ENCODE measurements around the gene DNAH10.

The DNAH10 gene

DNA sequence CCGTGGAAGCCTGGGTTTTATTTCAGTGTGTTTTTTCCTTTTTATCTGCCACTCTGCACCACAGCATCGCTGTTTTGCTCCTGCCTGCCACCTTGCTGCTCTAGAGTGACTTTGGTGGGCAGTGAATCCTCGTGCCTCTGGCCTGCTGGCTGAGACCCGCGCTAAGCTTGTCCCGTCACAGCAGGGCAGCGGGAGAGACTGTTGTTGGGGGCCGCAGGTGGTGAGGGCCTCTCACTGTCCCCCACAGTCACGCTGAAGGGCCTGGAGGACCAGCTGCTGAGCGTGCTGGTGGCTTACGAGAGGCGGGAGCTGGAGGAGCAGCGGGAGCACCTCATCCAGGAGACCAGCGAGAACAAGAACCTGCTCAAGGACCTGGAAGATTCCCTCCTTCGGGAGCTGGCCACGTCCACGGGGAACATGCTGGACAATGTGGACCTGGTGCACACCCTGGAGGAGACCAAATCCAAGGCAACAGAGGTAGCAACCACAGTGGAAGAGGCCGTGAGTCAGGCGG, 155.3 kb downstream of the DNAH10 start:
- H3K36me3 Mint-ChIP-seq (ENCODE audit: insufficient read depth): peaks cover 2% of the 10 kb centered on the region
- H3K4me1 Mint-ChIP-seq (ENCODE audit: low read depth in 2 of 2): peaks cover 10% of the 10 kb centered on the region in 2 donors
- H3K27me3 Mint-ChIP-seq: peaks cover 0 to 42% of the 10 kb centered on the region in 2 donors
- peak overlapping the region in 1 of 2 donors; percentile 79 for H3K27ac Mint-ChIP-seq
- no peak overlapping the region for H3K4me3 Mint-ChIP-seq
- H3K9me3 Mint-ChIP-seq: no peaks in the 10 kb centered on the region
- DNase-seq (no peak), ATAC-seq (replicated peaks) (no peak)

DNA sequence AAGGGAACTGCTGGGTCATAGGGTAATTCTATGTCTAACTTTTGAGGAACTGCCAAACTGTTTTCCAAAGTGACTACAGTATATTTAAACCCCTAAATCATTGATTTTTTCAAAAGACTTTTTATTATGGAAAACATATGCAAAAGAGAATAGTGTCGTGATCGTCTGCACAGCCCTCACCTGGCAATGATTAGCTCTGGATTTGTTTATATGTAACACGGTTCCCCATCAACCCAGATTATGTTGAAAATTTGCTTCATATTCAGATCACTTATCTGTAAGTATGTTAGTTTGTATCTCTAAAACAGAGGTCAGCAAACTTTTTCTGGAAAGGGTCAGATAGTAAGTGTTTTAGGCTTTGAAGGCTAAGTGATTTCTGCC, 157.9 kb downstream of the DNAH10 start:
- no peak for ATAC-seq (replicated peaks)
- Mint-ChIP-seq H3K9me3 (no peaks in the 10 kb centered on the region), H3K4me3 (no peak overlapping the region), H3K27ac (no peak overlapping the region), H3K27me3 (peaks cover 18 to 60% of the 10 kb centered on the region in 2 donors), H3K4me1 (ENCODE audit: low read depth in 2 of 2) (peaks cover 10% of the 10 kb centered on the region in 2 donors), H3K36me3 (ENCODE audit: insufficient read depth) (no peaks in the 10 kb centered on the region)
- DNase-seq: no peak

DNA sequence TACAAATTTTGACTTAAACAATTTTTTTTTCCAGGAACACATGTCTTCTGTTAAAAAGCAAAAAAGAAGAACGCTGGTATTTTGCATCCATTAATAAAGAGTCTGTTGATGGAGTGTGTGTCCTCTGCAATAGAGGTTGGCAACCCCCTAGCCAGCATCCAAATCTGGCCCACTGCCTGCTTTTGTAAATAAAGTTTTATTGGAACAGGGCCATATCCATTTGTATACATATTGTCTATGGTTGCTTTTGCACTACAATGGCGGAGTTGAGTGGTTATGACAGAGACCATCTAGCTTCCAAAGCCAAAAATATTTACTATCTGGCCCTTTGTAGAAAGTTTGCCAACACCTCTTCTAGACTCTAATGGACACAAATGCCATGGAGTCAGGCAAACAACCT, 160.9 kb downstream of the DNAH10 start:
- Mint-ChIP-seq H3K36me3 (ENCODE audit: insufficient read depth) (no peaks in the 10 kb centered on the region), H3K9me3 (no peaks in the 10 kb centered on the region), H3K27ac (no peak overlapping the region), H3K27me3 (peaks cover 21 to 57% of the 10 kb centered on the region in 2 donors), H3K4me3 (no peak overlapping the region), H3K4me1 (ENCODE audit: low read depth in 2 of 2) (no peaks in the 10 kb centered on the region)
- no peak for ATAC-seq (replicated peaks)
- DNase-seq: no peak

DNA sequence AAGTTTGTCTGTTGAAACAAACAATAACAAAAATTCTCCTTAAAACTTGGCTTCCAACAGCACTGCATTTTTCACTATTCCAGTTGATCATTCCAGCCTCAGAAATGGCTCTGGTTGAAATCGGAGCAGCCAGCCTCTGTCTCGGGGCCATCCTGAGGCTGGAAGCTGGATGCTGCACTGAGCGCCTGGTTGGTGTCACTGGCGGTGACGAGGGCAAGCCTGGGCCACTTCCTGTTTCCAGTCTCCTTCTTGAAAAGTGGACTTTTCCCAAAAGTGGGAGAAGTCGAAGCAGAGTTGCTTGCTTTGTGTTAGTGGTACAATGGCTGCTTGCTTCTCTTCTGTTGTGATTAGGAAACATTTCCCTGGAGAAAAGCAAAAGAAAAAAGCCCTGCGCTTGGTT, 161.8 kb downstream of the DNAH10 start:
- no peak overlapping the region for H3K4me3 Mint-ChIP-seq
- DNase-seq: no peak
- ATAC-seq (replicated peaks): no peak
- peaks cover 24 to 57% of the 10 kb centered on the region in 2 donors for H3K27me3 Mint-ChIP-seq
- H3K36me3 Mint-ChIP-seq (ENCODE audit: insufficient read depth): no peaks in the 10 kb centered on the region
- peaks cover 0 to 3% of the 10 kb centered on the region in 2 donors for H3K4me1 Mint-ChIP-seq (ENCODE audit: low read depth in 2 of 2)
- H3K27ac Mint-ChIP-seq: no peak overlapping the region
- no peaks in the 10 kb centered on the region for H3K9me3 Mint-ChIP-seq

- Mint-ChIP-seq H3K36me3 (ENCODE audit: insufficient read depth) (no peaks in the 10 kb centered on the region), H3K4me3 (no peak overlapping the region), H3K9me3 (no peaks in the 10 kb centered on the region), H3K4me1 (ENCODE audit: low read depth in 2 of 2) (peaks cover 0 to 3% of the 10 kb centered on the region in 2 donors), H3K27me3 (peaks cover 27 to 57% of the 10 kb centered on the region in 2 donors), H3K27ac (no peak overlapping the region)
- no peak for ATAC-seq (replicated peaks)
- DNase-seq: no peak
These were observed 162.4 kb downstream of the DNAH10 start for GRCh38 chr12:123924539-123924938.

DNA sequence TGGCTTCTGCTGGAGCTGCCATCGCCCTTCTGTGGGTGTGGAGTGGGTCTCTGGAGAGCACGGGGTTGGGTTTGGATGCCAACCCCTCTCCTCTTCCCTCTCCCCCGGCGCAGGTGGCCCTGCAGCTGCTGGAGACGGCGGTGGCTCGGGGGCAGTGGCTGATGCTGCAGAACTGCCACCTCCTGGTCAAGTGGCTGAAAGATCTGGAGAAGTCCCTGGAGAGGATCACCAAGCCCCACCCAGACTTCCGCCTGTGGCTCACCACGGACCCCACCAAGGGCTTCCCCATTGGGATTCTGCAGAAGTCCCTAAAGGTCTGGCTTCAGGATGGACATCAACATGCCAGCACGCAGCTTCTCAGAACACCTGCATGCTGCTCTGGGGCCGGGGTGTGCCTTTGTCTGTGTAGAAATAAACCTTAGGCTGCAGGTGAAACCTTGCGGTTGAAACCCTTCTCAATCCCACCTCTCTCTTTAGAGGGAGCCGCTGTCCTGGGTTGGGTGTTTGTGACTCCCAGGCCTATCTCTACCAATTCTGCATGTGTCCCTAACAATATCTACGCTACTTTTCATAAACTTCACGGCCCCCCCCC, 166.3 kb downstream of the DNAH10 start:
- no peaks in the 10 kb centered on the region for H3K9me3 Mint-ChIP-seq
- H3K27ac Mint-ChIP-seq: peak overlapping the region in 1 of 2 donors; percentile 26
- no peak overlapping the region for H3K4me3 Mint-ChIP-seq
- no peak for DNase-seq
- ATAC-seq (replicated peaks): no peak
- no peaks in the 10 kb centered on the region for H3K36me3 Mint-ChIP-seq (ENCODE audit: insufficient read depth)
- peaks cover 11 to 13% of the 10 kb centered on the region in 2 donors for H3K4me1 Mint-ChIP-seq (ENCODE audit: low read depth in 2 of 2)
- H3K27me3 Mint-ChIP-seq: peaks cover 25 to 63% of the 10 kb centered on the region in 2 donors

DNA sequence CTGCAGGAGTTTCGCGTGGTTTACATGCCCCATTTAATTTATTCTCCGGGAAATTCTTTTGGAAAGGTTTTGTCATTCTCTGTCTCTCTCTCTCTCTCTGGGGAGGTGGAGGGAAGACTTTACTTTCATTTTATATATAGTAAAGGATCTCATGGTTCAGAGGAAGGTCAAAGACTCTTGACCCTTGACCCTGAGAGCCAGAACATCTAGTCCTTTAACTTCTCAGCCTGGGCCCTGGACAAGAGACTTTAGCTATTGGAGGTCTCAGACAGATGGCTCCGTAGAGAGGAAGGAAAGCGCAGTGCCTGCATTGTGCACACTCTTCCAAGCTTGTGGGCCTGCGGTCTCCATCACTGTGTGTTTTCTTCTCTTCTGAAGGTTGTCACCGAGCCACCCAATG, 166.8 kb downstream of the DNAH10 start:
- Mint-ChIP-seq H3K4me1 (ENCODE audit: low read depth in 2 of 2) (peaks cover 15 to 18% of the 10 kb centered on the region in 2 donors), H3K4me3 (no peak overlapping the region), H3K27me3 (peaks cover 19 to 61% of the 10 kb centered on the region in 2 donors), H3K27ac (no peak overlapping the region), H3K36me3 (ENCODE audit: insufficient read depth) (no peaks in the 10 kb centered on the region), H3K9me3 (no peaks in the 10 kb centered on the region)
- DNase-seq (no peak), ATAC-seq (replicated peaks) (no peak)

DNA sequence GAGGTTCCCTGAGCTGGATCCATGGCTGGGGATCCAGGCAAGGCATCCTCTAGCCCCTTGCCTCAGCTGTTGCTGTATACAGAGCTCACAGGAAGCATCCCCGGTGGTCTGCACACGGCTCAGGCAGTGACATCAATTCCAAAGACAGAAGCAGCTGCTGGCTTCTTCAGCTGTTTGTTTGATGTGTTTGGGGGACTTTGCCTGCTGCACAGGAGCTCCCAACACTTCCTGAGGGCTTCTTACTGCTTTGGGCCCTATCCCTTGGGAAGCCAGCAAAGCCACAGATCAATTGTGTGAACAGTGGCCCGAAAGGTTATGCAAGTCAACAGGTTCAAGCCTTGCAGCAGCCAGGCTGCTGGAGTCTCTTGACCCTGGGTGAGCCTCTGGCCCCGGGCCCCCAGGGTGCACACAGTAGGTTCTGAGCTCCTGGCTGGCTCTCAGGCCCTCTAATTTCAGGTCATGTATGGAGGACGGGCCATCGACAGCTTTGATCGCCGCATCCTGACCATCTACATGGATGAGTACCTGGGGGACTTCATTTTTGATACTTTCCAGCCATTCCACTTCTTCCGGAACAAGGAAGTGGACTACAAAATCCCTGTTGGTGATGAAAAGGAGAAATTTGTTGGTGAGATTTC, 168.0 kb downstream of the DNAH10 start:
- Mint-ChIP-seq H3K27me3 (peaks cover 8 to 49% of the 10 kb centered on the region in 2 donors), H3K36me3 (ENCODE audit: insufficient read depth) (no peaks in the 10 kb centered on the region)

GRCh38 chr12:123931686-123932321, 169.7 kb downstream of the DNAH10 start:
- peaks cover 6 to 46% of the 10 kb centered on the region in 2 donors for H3K27me3 Mint-ChIP-seq
- peaks cover 24 to 29% of the 10 kb centered on the region in 2 donors for H3K4me1 Mint-ChIP-seq (ENCODE audit: low read depth in 2 of 2)
- no peaks in the 10 kb centered on the region for H3K9me3 Mint-ChIP-seq
- peak overlapping the region in 1 of 2 donors; percentile 14 for H3K4me3 Mint-ChIP-seq
- no peak overlapping the region for H3K27ac Mint-ChIP-seq
- DNase-seq (peak in 1 of 3 experiments; percentile 20), ATAC-seq (replicated peaks) (peak; percentile 71)
- H3K36me3 Mint-ChIP-seq (ENCODE audit: insufficient read depth): peaks cover 5% of the 10 kb centered on the region

More for the DNA sequence above, 168.0 kb downstream of the DNAH10 start:
- ATAC-seq (replicated peaks) (no peak), DNase-seq (no peak)
- H3K9me3 Mint-ChIP-seq: no peaks in the 10 kb centered on the region
- no peak overlapping the region for H3K4me3 Mint-ChIP-seq
- H3K4me1 Mint-ChIP-seq (ENCODE audit: low read depth in 2 of 2): peaks cover 18 to 19% of the 10 kb centered on the region in 2 donors
- H3K27ac Mint-ChIP-seq: no peak overlapping the region

- H3K4me1 Mint-ChIP-seq (ENCODE audit: low read depth in 2 of 2): peaks cover 34 to 39% of the 10 kb centered on the region in 2 donors
- H3K36me3 Mint-ChIP-seq (ENCODE audit: insufficient read depth): peaks cover 5% of the 10 kb centered on the region
- DNase-seq: no peak
- peaks cover 6 to 34% of the 10 kb centered on the region in 2 donors for H3K27me3 Mint-ChIP-seq
- ATAC-seq (replicated peaks): no peak
- no peak overlapping the region for H3K4me3 Mint-ChIP-seq
- no peaks in the 10 kb centered on the region for H3K9me3 Mint-ChIP-seq
- no peak overlapping the region for H3K27ac Mint-ChIP-seq
These were observed 171.1 kb downstream of the DNAH10 start for GRCh38 chr12:123933214-123933613.

GRCh38 chr12:123934016-123934620, 172.0 kb downstream of the DNAH10 start:
- no peak overlapping the region for H3K4me3 Mint-ChIP-seq
- no peaks in the 10 kb centered on the region for H3K9me3 Mint-ChIP-seq
- H3K4me1 Mint-ChIP-seq (ENCODE audit: low read depth in 2 of 2): peaks cover 43 to 45% of the 10 kb centered on the region in 2 donors
- peak overlapping the region in 1 of 2 donors; percentile 31 for H3K27ac Mint-ChIP-seq
- no peak for ATAC-seq (replicated peaks)
- peaks cover 5% of the 10 kb centered on the region for H3K36me3 Mint-ChIP-seq (ENCODE audit: insufficient read depth)
- DNase-seq: no peak
- H3K27me3 Mint-ChIP-seq: peaks cover 1 to 25% of the 10 kb centered on the region in 2 donors

- peaks cover 45 to 47% of the 10 kb centered on the region in 2 donors for H3K4me1 Mint-ChIP-seq (ENCODE audit: low read depth in 2 of 2)
- H3K36me3 Mint-ChIP-seq (ENCODE audit: insufficient read depth): peaks cover 5% of the 10 kb centered on the region
- H3K9me3 Mint-ChIP-seq: no peaks in the 10 kb centered on the region
- ATAC-seq (replicated peaks): peak; percentile 15
- no peak overlapping the region for H3K4me3 Mint-ChIP-seq
- H3K27ac Mint-ChIP-seq: peak overlapping the region in 1 of 2 donors; percentile 31
- no peak for DNase-seq
- H3K27me3 Mint-ChIP-seq: peaks cover 0 to 18% of the 10 kb centered on the region in 2 donors
These were observed 172.7 kb downstream of the DNAH10 start for GRCh38 chr12:123934829-123935228.

GRCh38 chr12:123935956-123936355, 173.9 kb downstream of the DNAH10 start:
- DNase-seq: no peak
- Mint-ChIP-seq H3K9me3 (no peaks in the 10 kb centered on the region), H3K4me1 (ENCODE audit: low read depth in 2 of 2) (peaks cover 49 to 51% of the 10 kb centered on the region in 2 donors), H3K27ac (peak overlapping the region; percentile 84 to 94), H3K4me3 (peak overlapping the region in 1 of 2 donors; percentile 68), H3K27me3 (peaks cover 0 to 17% of the 10 kb centered on the region in 2 donors), H3K36me3 (ENCODE audit: insufficient read depth) (peaks cover 9% of the 10 kb centered on the region)
- ATAC-seq (replicated peaks): no peak

All from effector memory CD8-positive, alpha-beta T cell (primary cell).